ENCODE measurements around the gene COG4.

GRCh38 chr16:70565053-70565452 lies 41.7 kb upstream of the COG4 start:
- TF ChIP-seq REST (IDR thresholded peaks at IDR 0.05; ENCODE audit: insufficient read depth in 1 of 2, low read depth in 2 of 2, low read length in 2 of 2) (no peak), POLR2AphosphoS5 (IDR thresholded peaks at IDR 0.05; ENCODE audit: low read depth, low read length) (no peak), SIN3A (IDR thresholded peaks at IDR 0.05; ENCODE audit: borderline replicate concordance, insufficient read depth, low read length) (no peak), FOXP2 (optimal IDR thresholded peaks at IDR 0.05; ENCODE audit: borderline replicate concordance, extremely low read depth, extremely low read length, insufficient read depth) (no peak)
